ENCODE data around the gene PCGF2. TPM values are rescaled to one million over a fixed set of nuclear protein-coding genes. Genes with fewer than 3 reads are reported as not detected.

PCGF2 gene
- total RNA-seq, 1 donor from 2014 or later: 70.1 TPM

DNA sequence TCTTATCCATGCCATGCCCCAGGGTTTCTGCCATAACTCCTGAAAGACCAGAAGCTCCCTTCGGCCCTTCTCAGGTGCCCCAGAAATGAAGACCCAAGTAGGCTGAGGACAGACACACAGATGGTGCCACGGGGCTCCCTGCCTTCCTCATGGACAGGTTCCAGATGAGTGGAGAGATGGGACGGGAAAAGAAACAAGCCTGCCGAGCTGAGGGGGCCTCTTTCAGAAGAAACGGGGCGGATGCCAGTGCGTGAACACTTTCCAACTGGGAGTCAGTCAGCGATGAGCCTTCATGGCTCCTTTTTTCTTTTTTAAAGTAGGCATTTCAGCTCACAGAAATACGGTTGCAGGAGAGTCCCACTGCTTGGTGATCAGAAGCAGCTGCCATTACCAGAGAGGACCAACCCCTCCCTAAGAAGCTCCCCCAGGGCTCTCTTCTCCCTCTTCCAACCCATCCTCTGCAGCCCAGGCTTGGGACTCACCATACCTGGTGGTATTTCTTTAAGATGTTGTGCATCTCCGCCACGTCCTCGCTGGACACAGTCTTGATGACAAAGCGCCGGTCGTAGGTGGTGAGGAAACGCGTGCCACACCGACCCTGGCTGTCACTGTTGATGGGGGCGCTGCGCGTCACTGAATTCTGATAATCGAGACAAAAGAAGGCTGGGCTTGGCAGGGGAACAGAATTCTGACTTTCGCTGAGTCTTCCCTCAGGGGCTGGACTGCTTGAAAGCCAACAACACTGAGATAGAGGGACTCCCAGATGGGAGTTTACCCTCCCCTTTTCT, 32.0 kb upstream of the PCGF2 start:
- Mint-ChIP-seq H3K36me3 (ENCODE audit: unreplicated experiment) (no peaks in the 10 kb centered on the region), H3K4me1 (ENCODE audit: low read depth, unreplicated experiment) (peaks cover 3% of the 10 kb centered on the region), H3K4me3 (ENCODE audit: unreplicated experiment) (no peak overlapping the region), H3K27ac (ENCODE audit: unreplicated experiment) (no peak overlapping the region), H3K9me3 (ENCODE audit: unreplicated experiment) (peaks cover 2% of the 10 kb centered on the region), H3K27me3 (ENCODE audit: unreplicated experiment) (no peaks in the 10 kb centered on the region)
- TF ChIP-seq, protein P1, sequence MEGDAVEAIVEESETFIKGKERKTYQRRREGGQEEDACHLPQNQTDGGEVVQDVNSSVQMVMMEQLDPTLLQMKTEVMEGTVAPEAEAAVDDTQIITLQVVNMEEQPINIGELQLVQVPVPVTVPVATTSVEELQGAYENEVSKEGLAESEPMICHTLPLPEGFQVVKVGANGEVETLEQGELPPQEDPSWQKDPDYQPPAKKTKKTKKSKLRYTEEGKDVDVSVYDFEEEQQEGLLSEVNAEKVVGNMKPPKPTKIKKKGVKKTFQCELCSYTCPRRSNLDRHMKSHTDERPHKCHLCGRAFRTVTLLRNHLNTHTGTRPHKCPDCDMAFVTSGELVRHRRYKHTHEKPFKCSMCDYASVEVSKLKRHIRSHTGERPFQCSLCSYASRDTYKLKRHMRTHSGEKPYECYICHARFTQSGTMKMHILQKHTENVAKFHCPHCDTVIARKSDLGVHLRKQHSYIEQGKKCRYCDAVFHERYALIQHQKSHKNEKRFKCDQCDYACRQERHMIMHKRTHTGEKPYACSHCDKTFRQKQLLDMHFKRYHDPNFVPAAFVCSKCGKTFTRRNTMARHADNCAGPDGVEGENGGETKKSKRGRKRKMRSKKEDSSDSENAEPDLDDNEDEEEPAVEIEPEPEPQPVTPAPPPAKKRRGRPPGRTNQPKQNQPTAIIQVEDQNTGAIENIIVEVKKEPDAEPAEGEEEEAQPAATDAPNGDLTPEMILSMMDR (IDR thresholded peaks at IDR 0.05; ENCODE audit: partially characterized antibody, unreplicated experiment): no peak
- DNase-seq: no peak

DNA sequence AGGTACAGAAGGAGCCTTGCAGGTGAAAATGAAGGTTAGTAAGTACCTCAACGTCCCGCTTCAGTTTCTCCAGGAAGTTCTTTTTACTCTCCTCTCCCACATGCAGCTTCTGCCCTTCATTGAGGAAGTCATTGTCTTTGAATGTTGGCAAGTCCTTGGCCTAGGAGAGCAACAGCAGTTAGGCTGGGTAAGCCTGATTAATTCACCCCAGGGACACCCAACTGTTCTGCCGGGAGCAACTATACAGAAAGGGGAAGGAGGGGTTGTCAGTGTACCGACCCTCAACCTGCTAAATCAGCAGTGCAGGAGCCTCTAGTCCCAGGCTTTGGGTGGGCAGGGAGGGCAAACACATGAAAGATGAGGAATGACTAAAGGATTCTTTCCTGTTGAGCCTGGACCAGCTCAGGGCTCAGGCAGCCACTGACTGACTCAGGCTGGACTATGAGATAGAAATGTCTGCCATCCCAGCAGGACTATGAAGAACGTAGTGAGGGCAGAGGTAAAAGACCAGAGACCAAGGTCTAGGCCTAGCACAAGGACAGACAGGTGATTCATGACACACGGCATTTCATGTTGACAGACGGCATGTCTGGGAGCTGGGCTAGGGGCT, 29.6 kb upstream of the PCGF2 start:
- no peak overlapping the region for H3K4me3 Mint-ChIP-seq (ENCODE audit: unreplicated experiment)
- TF ChIP-seq, protein P1 (IDR thresholded peaks at IDR 0.05; ENCODE audit: partially characterized antibody, unreplicated experiment): no peak
- peaks cover 2% of the 10 kb centered on the region for H3K27me3 Mint-ChIP-seq (ENCODE audit: unreplicated experiment)
- H3K27ac Mint-ChIP-seq (ENCODE audit: unreplicated experiment): no peak overlapping the region
- DNase-seq: no peak
- H3K9me3 Mint-ChIP-seq (ENCODE audit: unreplicated experiment): peaks cover 2% of the 10 kb centered on the region
- no peaks in the 10 kb centered on the region for H3K36me3 Mint-ChIP-seq (ENCODE audit: unreplicated experiment)
- no peaks in the 10 kb centered on the region for H3K4me1 Mint-ChIP-seq (ENCODE audit: low read depth, unreplicated experiment)

DNA sequence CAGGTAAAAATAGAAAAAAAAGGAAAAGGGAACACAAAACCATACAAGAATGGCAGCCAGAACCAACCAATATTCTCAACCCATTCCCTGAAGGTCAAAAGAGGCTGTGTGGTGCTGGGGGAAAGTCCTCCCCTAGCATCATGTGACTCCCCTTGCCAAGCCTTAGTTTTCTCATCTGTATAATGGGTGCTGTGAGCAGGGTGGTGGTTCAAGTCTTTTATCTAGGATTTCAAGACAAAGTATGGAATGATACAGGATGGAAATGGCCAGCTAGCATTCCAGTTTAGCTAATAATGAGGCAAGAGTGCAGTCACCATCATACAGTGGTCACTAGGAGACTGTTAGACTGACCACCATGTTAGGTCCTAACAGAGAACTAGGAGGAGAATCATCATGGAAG, 25.1 kb upstream of the PCGF2 start:
- Mint-ChIP-seq H3K27ac (ENCODE audit: unreplicated experiment) (no peak overlapping the region), H3K4me1 (ENCODE audit: low read depth, unreplicated experiment) (no peaks in the 10 kb centered on the region), H3K4me3 (ENCODE audit: unreplicated experiment) (no peak overlapping the region), H3K36me3 (ENCODE audit: unreplicated experiment) (no peaks in the 10 kb centered on the region), H3K27me3 (ENCODE audit: unreplicated experiment) (peaks cover 5% of the 10 kb centered on the region), H3K9me3 (ENCODE audit: unreplicated experiment) (peaks cover 6% of the 10 kb centered on the region)
- TF ChIP-seq, protein P1 (IDR thresholded peaks at IDR 0.05; ENCODE audit: partially characterized antibody, unreplicated experiment): no peak
- no peak for DNase-seq

DNA sequence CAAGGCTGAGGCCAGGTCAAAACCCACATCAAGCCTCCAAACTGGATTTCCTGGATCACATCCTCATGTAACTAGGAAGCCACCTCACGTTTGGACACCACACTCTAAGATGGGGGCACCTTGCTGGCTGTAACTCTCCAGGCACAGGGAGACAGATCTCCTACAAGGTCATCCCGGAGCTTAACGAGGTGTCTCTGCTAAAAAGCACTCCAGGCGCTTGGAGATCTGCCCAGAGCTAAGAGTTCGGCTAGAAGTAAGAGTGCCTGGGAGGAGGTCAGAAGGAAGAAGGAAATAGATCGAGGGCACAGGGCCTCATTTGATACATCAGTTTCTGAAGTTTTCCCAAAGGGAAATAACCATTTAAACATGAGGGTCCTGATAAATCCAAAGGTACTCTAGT, 20.3 kb upstream of the PCGF2 start:
- TF ChIP-seq, protein P1 (IDR thresholded peaks at IDR 0.05; ENCODE audit: partially characterized antibody, unreplicated experiment): no peak
- Mint-ChIP-seq H3K4me1 (ENCODE audit: low read depth, unreplicated experiment) (no peaks in the 10 kb centered on the region), H3K36me3 (ENCODE audit: unreplicated experiment) (no peaks in the 10 kb centered on the region), H3K27ac (ENCODE audit: unreplicated experiment) (no peak overlapping the region), H3K9me3 (ENCODE audit: unreplicated experiment) (peaks cover 5% of the 10 kb centered on the region), H3K27me3 (ENCODE audit: unreplicated experiment) (peaks cover 3% of the 10 kb centered on the region), H3K4me3 (ENCODE audit: unreplicated experiment) (no peak overlapping the region)
- DNase-seq: no peak

DNA sequence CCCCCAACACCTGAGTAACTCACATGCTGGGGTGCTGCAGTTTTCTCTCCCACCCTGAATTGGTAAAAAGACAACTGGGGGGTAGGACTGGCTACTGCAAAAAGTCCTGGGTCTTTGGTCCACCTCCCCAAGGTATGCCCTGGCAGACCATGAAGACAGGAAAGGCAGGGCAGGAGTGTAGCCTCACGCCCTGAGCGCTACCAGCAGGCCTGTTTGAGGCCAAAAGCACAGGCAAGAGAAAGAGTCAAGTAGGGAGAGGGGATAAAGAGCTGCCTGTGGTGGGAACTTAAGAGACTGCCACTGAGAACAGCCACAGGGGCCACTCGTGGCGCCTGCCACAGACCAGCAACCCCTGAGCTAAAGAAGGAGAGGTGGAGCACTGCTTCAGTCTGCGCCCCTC, 18.2 kb upstream of the PCGF2 start:
- no peaks in the 10 kb centered on the region for H3K36me3 Mint-ChIP-seq (ENCODE audit: unreplicated experiment)

More for the DNA sequence above, 18.2 kb upstream of the PCGF2 start:
- no peak for DNase-seq
- TF ChIP-seq, protein P1 (IDR thresholded peaks at IDR 0.05; ENCODE audit: partially characterized antibody, unreplicated experiment): no peak
- no peaks in the 10 kb centered on the region for H3K4me1 Mint-ChIP-seq (ENCODE audit: low read depth, unreplicated experiment)
- H3K9me3 Mint-ChIP-seq (ENCODE audit: unreplicated experiment): peaks cover 5% of the 10 kb centered on the region
- H3K4me3 Mint-ChIP-seq (ENCODE audit: unreplicated experiment): no peak overlapping the region
- no peak overlapping the region for H3K27ac Mint-ChIP-seq (ENCODE audit: unreplicated experiment)
- H3K27me3 Mint-ChIP-seq (ENCODE audit: unreplicated experiment): peaks cover 3% of the 10 kb centered on the region
